Activated CD4-positive, alpha-beta T cell treated with anti-CD3 and anti-CD28 coated beads, Interleukin-2, amount 50 U/mL, for 24 hours (primary cell): ENCODE results near the gene HERC5.

Source experiments
- DNase-seq, 2 donors: peaks; one replicate each; pipeline ENCODE4 v3.0.0-alpha.2; 2020; ENCODE audit warnings: low read depth in 1 of 2, low spot score in 1 of 2

The HERC5 gene

GRCh38 chr4:88517825-88518224 lies 60.9 kb downstream of the HERC5 start:
- no peak for DNase-seq

- DNase-seq, result no peak
Measured at GRCh38 chr4:88518911-88519310, 62.0 kb downstream of the HERC5 start.

DNA sequence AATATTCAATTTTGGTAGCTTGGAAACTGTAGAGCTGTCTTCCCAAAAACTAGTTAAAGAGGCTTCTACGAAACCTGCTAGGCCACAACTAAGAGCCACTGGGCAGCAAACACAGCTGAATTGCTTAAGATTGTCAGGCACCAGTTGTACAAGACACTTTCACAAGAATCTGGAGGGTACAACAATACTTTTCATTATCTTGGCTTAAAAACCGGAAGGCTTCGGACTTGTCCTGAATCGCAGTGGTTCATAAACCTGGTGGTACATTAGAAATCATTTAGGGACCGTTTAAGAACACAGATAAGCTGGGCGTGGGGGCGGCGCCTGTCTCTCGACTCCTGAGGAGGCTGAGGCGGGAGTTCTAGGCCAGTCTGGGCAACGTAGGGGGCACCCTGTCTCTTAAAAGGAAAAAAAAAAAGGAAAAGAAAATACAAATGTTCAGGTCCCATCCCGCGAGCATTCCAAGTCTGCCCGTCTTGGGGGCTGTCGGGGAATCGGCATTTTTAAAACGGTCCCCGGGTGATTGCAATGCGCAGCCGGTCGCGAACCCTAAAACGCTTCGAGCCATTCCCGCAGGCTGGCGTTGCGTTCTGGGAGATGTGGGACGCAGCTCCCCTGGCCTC lies 65.9 kb downstream of the HERC5 start:
- DNase-seq, result peak in 1 of 2 donors; percentile 16

DNA sequence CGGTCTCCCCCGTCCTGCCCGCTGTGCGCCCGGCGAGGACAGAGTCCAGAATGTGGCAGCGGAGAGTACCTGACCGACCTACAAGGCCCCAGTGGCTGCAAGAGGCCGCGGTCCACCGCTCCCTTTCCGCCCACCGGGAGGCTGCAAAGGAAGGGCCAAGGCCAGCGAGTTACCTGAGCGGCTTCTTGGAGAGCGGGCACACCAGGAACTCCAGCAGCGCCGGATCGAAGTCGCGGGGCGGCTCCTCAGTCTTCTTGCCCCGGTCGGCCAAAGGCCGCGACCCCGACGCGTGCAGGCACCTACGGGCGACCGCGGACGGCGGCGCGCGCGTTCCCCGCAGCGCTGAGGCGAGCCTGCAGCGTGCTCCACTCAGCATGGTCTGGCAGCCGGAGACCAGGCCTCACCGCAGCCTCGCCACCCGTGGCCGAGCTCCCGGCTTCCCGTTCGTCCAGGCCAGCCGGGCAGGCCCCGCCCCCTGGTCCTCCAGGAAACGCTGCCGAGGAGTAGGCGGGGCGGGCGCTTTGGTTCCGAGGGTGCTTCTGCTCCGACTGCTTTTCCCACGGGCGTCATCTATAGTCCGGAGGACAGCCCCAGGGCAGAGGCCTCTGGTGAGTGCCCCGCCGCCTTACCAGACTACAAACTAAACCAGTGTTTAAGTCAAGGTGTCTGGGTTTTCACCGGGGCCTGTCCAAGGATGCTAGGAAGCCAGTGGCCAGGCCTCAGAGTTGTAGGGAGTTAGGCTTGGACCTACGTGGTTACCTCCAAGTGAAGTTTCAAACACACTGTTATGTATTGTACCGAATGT lies 66.6 kb downstream of the HERC5 start, which contains the start of gene PYURF:
Gene PYURF, minus strand, starts transcription at position 452 of the 805 bp plus-strand sequence. Its CDS starts 76 bp downstream, at position 376.
- DNase-seq, result peak; percentile 57 to 79

GRCh38 chr4:88524171-88524570 lies 67.3 kb downstream of the HERC5 start:
- DNase-seq, result no peak

DNA sequence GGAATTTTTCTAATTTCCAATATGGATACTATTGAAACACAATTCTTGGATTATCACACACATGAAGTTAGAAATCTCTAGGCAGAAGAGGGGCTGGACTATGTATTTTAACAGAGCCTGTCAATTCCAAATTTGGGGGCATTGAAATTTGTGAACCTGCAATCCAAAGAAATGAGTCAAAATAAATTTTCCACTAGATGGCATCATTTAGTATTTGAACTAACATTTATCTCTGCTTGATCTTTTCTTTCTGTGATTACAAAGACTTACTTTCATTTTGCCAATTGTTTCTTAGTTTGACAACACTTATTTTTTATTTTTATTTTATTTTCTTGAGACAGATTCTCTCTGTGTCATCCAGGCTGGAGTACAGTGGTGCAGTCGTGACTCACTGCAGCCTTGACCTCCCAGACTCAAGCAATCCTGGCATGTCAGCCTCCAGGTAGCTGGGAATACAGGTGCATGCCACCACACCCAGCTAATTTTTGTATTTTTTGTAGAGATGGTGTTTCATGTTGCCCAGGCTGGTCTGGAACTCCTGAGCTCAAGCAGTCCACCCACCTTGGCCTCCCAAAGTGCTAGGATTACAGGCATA lies 69.4 kb downstream of the HERC5 start:
- DNase-seq, result no peak

DNA sequence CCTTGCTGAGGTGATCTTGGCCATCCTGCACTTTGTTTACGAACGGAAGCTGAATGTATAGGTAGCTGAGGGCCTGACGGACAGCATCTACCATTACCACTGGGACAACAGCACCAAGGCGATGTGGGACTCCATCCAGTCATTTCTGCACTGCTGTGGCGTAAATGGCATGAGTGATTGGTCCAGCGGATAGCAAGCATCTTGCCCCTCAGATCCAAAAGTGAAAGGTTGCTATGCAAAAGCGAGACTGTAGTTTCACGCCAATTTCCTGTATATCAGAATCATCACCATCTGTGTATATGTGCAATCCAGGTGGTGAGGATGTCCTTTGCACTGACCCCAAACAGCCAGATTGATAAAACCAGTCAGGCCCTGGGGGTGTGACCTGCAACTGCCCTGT lies 70.9 kb downstream of the HERC5 start:
- no peak for DNase-seq

DNA sequence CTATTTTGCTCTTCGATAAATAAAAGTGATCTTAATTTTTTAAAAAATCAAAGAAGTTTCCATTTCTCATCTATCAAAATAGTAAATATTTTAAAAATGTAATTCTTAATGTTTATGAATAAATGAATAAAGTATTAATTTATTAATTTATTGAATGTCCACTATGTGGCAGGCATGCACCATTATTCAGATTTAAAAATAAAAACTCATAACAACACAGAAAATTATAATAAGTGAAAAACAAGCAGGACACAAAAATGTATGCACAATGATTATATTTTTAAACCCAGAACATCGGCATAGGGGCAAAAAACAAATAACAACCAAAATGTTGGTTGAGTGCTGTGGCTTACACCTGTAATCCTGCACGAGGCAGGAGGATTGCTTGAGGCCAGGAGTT lies 71.9 kb downstream of the HERC5 start:
- no peak for DNase-seq

DNA sequence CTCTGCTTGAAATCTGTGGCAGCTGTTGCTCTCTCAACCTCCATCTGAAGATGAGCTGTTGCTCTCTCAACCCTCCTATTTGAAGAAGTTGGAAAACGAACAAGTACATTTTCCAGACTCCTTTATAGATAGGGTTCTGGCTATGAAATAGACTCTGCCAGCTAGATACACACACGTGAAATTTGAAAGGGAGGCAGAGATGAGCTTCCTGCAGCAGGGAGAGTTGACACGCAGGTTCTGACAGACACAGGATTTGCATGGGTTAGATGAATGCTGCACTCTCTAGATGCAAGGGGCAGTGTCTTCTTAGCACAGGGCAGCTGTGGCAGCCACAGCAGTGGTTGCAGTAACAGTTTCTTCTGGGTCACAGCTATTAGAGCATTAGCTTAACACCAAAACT lies 74.6 kb downstream of the HERC5 start:
- DNase-seq, result no peak

GRCh38 chr4:88533088-88533790 lies 76.3 kb downstream of the HERC5 start:
- DNase-seq, result no peak

GRCh38 chr4:88533937-88534750 lies 77.2 kb downstream of the HERC5 start:
- no peak for DNase-seq

DNA sequence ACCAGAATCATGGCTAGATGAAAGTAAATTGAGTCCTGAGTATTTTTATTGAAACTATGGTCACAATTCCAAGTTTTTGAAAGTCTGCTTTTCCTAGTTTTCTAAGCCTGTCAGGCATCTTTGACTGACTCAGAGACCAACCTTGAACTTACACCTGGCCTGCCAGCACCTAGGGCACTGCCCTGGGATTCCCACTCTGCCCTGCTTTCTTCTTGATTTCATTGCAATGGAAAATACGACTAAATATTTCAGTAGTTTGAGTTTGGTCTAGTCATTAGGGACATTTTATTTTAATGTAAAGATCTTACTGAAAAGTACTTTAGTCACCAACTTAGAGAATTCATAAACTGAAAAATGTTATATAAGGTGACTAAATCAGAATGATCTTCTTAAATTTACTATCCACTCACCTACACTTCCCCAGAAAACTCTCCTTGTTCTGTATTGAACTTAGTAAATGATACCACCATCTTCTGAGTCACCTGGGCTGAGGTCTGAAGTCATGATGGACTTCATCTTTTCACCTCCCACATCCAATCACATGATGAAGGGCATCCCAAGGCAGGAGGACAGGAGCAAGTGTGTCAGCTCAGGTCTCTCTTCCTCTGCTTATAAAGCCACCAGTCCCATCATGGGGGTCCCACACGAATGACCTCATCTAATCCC lies 78.3 kb downstream of the HERC5 start:
- DNase-seq, result no peak

- no peak for DNase-seq
Measured at GRCh38 chr4:88537709-88538108, 80.8 kb downstream of the HERC5 start.

- DNase-seq, result peak; percentile 47 to 69
Measured at GRCh38 chr4:88539322-88540068, 82.6 kb downstream of the HERC5 start.

GRCh38 chr4:88549815-88550214 lies 92.9 kb downstream of the HERC5 start:
- DNase-seq, result no peak
